BJ (cell line): ENCODE data around the gene TMC5. TPM values are rescaled to one million over a fixed set of nuclear protein-coding genes. Genes with fewer than 3 reads are reported as not detected.

ENCODE experiments used
- CTCF ChIA-PET: fragments of 350-600 bp; formaldehyde crosslinking; extraction: SDS; loops from one replicate; lab custom pipeline; 2021; ENCODE audit warnings: antibody characterized with exemption, inconsistent platforms; lab: Yijun Ruan, JAX
- POLR2A ChIA-PET: fragments of 300-600 bp; sonication (Branson Sonifier 250); formaldehyde crosslinking; extraction: SDS; loops from one replicate; lab custom pipeline; 2021; ENCODE audit warnings: antibody characterized with exemption; lab: Charles Lee
- DNase-seq: peaks from one replicate; pipeline ENCODE4 v3.0.0-alpha.2; 2011; ENCODE audit warnings: low read depth
- H3K27me3 ChIP-seq: 2 replicates; pipeline ENCODE4 v1.6.0; 2011; ENCODE audit warnings: low read length; ENCODE audit not compliant: control insufficient read depth, insufficient read depth
- H3K36me3 ChIP-seq: 2 replicates; pipeline ENCODE4 v1.5.1; 2011; ENCODE audit warnings: low read length; ENCODE audit not compliant: control insufficient read depth, insufficient read depth
- H3K4me3 ChIP-seq: 2 replicates; pipeline ENCODE4 v1.5.1; 2011; ENCODE audit warnings: low read depth, mild to moderate bottlenecking, control low read depth, low read length
- polyA plus RNA-seq: library from polyadenylated mRNA; depleted of rRNA; stranded (reverse); fragments of >200 nt; gene quantifications from 2 replicates; pipeline ENCODE4 v1.2.3, GENCODE V29; 2011
- TF ChIP-seq, protein P1 (sequence below): IDR thresholded peaks from 2 replicates; pipeline ENCODE4 v1.5.1; 2011; ENCODE audit warnings: low read depth, mild to moderate bottlenecking, control low read depth, inconsistent platforms, low read length, moderate library complexity; ENCODE audit not compliant: insufficient read depth

Gene TMC5
- polyA plus RNA-seq, 1 experiment = not detected

DNA sequence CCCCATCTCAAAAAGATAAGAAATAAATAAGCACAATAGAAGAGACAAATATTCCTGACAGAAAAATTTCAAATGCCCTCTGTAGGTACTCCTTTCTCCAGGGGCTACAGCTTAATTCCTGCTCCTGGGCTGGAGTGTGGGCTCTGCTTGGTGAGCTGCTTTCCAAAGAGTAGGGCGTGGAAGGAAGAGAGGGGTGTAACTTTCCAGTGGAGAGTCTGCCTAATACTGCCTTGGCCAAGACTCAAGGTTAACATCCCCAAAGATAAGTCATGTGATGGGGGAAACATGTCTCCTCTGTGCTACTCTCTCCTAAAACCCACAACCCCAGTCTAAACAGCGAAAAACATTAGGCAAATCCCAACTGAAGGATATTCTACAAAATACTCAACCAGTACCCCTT is 42.7 kb downstream of the TMC5 start:
- DNase-seq = no peak
- POLR2A ChIA-PET = no interaction called here
- TF ChIP-seq, protein P1, sequence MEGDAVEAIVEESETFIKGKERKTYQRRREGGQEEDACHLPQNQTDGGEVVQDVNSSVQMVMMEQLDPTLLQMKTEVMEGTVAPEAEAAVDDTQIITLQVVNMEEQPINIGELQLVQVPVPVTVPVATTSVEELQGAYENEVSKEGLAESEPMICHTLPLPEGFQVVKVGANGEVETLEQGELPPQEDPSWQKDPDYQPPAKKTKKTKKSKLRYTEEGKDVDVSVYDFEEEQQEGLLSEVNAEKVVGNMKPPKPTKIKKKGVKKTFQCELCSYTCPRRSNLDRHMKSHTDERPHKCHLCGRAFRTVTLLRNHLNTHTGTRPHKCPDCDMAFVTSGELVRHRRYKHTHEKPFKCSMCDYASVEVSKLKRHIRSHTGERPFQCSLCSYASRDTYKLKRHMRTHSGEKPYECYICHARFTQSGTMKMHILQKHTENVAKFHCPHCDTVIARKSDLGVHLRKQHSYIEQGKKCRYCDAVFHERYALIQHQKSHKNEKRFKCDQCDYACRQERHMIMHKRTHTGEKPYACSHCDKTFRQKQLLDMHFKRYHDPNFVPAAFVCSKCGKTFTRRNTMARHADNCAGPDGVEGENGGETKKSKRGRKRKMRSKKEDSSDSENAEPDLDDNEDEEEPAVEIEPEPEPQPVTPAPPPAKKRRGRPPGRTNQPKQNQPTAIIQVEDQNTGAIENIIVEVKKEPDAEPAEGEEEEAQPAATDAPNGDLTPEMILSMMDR = no peak
- Histone ChIP-seq H3K4me3 (no peak overlapping the region), H3K27me3 (no peaks in the 10 kb centered on the region), H3K36me3 (no peaks in the 10 kb centered on the region)
- CTCF ChIA-PET = no interaction called here

DNA sequence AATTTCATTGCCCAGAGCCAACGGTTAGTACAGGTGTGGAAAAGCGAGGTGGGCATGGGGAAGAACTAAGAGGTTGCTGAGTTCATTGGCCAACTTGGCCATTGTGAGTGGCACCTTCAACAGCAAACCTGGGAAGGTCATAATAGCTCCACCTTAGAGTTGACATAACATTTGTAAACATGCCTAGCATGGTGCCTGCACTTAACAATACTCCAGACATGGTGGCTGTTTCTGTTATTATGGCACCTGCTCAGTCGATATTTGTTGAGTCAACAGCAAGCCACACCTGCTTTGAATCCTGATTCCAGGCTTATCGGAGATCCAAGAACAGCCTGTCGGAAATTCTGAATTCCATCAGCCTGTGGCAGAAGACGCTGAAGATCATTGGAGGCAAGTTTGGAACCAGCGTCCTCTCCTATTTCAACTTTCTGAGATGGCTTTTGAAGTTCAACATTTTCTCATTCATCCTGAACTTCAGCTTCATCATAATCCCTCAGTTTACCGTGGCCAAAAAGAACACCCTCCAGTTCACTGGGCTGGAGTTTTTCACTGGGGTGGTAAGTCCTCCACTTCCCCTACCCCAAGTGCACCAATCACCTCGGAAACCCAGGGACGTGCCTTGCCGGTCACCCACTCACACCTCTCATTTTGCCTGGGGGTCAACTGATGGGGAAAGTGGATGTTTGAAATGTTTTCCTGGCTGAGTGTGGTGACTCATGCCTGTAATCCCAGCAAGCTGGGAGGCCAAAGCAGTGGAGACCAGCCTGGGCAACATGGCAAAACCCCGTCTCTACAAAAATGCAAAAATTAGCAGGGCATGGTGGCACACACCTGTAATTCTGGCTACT is 46.0 kb downstream of the TMC5 start:
- TF ChIP-seq, protein P1 = no peak
- POLR2A ChIA-PET = no interaction called here
- Histone ChIP-seq H3K27me3 (no peaks in the 10 kb centered on the region), H3K36me3 (no peaks in the 10 kb centered on the region), H3K4me3 (no peak overlapping the region)
- DNase-seq = no peak
- CTCF ChIA-PET = no interaction called here

DNA sequence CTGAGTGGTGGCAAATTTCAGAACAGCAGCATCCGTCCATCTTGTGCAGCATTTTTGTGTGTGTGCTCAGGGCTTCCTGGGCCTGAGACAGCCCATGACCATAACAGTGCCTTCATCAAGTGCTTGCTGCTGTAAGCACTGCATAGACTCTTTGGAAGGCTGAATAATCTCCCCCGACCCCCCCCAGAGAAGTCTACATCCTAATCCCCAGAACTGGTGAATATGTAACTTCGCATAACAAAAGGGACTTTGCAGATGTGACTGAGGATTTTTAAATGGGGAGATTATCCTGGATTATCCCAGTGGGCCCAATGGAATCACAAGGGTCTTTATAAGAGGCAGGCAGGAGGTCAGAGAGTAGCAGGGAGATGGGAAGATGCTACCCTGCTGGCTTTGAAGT is 50.6 kb downstream of the TMC5 start:
- TF ChIP-seq, protein P1 = no peak
- POLR2A ChIA-PET = no interaction called here
- H3K4me3 ChIP-seq = no peak overlapping the region
- CTCF ChIA-PET = no interaction called here
- H3K36me3 ChIP-seq = no peaks in the 10 kb centered on the region
- H3K27me3 ChIP-seq = no peaks in the 10 kb centered on the region
- DNase-seq = no peak

DNA sequence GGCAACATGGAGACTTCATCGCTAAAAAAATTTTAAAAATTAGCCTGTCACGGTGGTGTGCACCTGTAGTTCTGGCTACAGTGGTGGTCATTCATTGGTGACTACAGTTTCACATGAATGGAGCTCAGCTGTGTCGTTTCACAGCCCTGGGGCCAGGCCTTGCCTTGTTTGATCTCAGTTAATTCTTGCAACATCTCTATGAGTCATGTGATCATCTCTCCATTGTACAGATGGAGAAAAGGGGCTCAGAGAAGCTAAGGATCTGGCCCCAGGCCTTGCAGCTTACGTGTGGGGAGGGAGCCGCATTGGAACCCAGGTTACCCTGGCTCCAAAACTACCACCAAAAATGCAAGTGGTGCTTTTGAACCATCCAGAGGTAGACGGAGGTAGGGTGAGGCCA is 54.8 kb downstream of the TMC5 start:
- ChIA-PET POLR2A (no interaction called here), CTCF (no interaction called here)
- H3K36me3 ChIP-seq = no peaks in the 10 kb centered on the region
- no peaks in the 10 kb centered on the region for H3K27me3 ChIP-seq
- no peak for DNase-seq
- H3K4me3 ChIP-seq = no peak overlapping the region
- TF ChIP-seq, protein P1 = no peak

DNA sequence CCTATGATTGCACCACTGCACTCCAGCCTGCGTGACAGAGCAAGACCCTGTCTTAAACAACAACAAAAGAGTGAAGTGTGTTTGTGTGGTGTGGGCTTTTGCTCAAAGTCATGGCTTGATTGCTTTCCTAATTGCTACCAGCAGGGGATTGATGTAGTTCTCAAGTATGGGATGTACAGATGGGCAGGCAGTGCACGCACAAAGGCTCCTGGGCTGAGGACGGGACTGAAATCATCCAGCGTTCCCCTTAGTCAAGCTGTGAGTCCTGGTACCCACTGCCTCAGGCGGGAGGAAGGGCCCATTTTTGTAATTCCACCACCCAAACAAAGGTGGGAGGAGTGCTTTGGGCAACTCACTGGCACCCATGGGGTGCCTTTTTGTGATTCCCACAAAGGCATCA is 56.9 kb downstream of the TMC5 start:
- no peak for DNase-seq
- Histone ChIP-seq H3K36me3 (no peaks in the 10 kb centered on the region), H3K27me3 (no peaks in the 10 kb centered on the region), H3K4me3 (no peak overlapping the region)
- ChIA-PET POLR2A (no interaction called here), CTCF (interaction anchor here (1.6 kb wide), 1 partner anchor 13 kb away, joined by 5 read pairs; no protein-coding TSS in a partner anchor)
- TF ChIP-seq, protein P1 = no peak
